ENCODE measurements around the gene ADRA2B. TPM values are rescaled to one million over a fixed set of nuclear protein-coding genes. Genes with fewer than 3 reads are reported as not detected.

The ADRA2B gene
- total RNA-seq, 2 donors from 2014 or later = 0.47 to 0.61 TPM

DNA sequence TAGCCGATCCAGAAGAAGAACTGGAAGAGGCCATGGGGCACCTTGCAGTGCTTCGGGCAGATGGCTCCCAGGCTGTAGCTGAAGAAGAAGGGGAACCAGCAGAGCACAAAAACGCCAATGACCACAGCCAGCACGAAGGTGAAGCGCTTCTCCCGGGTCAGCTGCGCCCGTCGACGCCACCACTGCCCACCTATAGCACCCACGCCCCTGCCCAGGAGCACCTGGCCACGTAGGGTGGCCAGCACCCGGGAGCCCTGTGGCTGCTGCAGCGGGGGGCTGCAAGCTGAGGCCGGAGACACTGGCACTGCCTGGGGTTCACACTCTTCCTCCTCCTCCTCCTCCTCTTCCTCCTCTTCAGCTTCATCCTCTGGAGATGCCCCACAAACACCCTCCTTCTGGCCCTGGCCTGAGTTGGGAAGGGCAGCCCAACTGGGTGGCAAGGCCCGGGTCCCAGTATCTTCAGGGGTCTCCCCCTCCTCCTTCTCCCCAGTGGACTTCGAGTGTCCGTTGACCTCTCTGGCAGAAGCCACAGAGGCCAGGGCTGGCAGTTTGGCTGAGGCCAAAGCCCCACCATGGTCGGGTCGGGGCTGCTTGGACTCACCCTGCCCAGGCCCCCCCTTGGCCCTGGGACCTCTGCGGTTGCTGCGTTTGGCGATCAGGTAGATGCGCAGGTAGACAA is 1.3 kb downstream of the ADRA2B start:
- Mint-ChIP-seq H3K27ac (no peak overlapping the region), H3K36me3 (peaks cover 4 to 5% of the 10 kb centered on the region in 2 donors), H3K9me3 (no peaks in the 10 kb centered on the region)
- no peak for DNase-seq (ENCODE audit: low spot score in 2 of 2)
- ATAC-seq = no peak

DNA sequence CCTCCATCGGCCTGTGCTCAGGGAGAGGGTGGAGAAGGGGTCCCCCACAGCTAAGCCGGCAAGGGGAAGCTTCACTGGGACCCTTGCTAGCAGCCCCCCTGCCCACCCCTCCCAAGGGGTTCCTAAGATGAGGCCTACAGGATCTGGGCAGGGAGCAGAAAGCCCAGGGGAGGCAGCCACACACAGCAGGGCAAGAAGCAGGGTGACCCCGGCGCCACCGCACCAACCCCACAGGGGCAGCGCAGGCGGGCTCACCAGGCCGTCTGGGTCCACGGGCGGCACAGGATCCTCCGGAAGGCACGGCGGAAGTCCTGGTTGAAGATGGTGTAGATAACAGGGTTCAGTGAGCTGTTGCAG is 1.8 kb downstream of the ADRA2B start:
- Mint-ChIP-seq H3K9me3 (no peaks in the 10 kb centered on the region), H3K36me3 (peaks cover 4 to 5% of the 10 kb centered on the region in 2 donors), H3K27ac (no peak overlapping the region)
- no peak for ATAC-seq
- no peak for DNase-seq (ENCODE audit: low spot score in 2 of 2)

DNA sequence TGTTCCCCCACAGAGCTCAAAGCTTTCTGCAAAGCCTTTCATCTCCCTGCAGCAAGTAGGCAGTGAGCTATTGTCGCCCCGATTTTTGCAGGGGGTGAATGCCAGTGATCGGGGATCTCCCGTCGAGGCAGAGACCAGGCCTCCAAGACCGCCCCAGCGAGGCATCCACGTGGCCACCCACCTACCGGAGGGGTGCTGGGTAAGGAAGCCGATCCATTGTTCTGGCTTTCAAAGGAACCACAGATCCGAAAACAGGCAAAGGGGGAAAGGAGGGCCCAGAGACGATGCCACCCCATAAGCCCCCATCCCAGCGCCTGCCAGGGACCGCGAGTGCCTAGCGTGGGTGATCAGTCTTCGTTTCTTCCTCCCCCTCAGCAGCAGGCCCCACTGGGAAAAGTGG is 2.4 kb downstream of the ADRA2B start:
- Mint-ChIP-seq H3K36me3 (peaks cover 4 to 5% of the 10 kb centered on the region in 2 donors), H3K27ac (no peak overlapping the region), H3K9me3 (no peaks in the 10 kb centered on the region)
- DNase-seq (ENCODE audit: low spot score in 2 of 2) = no peak
- ATAC-seq = no peak

DNA sequence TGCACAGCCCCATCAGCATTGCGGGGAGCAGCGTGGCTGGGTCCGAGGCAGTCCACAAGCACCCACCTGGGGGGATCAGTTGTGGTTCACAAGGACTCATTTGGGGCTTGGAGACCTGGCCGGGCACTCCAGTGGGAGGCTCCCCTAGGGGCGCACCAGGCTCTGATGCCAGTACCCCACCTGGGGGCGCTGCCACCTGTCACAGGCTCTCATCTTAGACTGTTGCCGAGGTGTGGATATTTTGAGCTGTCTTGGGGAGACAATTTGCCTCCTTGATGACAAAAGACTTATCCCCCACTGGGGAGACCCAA is 3.0 kb downstream of the ADRA2B start:
- no peak overlapping the region for H3K27ac Mint-ChIP-seq
- H3K36me3 Mint-ChIP-seq = peaks cover 4 to 5% of the 10 kb centered on the region in 2 donors
- no peaks in the 10 kb centered on the region for H3K9me3 Mint-ChIP-seq
- ATAC-seq (no peak), DNase-seq (ENCODE audit: low spot score in 2 of 2) (no peak)

DNA sequence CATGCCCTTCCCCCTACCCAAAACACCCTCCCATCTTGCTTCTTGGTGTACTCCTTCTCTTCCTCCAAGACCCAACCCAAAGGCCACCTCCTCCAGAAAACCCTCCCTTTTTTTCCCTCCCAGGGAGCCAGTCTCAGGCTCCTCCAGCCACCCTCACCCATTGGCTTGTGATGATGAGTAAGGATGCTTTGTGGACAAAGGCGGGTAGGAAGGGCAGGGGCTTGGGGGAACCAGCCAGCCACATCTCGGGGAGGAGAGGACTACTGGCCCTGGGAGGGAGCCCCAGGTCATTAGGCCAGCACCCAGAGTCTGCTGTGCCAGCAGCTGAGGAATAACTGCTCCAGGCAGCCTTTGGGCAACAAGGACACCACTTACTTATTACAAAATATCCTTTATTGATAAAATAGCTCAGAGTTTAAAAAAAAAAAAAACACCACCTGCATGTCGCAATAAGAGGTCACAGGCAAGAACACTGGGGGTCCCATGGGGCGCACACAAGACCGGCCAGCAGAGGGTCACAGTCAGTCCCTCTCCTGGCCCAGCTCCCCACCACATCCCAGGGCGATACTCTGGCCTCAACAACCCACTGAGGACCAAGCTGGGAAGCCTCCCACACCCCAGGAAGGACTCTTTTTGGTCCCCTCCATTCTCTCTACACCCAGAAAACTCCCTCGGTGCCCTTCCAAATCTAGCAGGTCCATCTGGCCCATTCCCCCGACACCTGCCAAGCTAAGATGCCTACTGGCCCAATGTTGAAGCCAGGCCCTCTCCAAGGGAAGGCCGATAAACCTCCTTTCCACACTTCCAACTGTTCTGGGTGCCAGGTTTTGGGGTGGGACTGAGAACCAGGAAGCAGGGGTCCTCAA is 3.6 kb downstream of the ADRA2B start:
- DNase-seq (ENCODE audit: low spot score in 2 of 2) (no peak), ATAC-seq (no peak)
- Mint-ChIP-seq H3K9me3 (no peaks in the 10 kb centered on the region), H3K27ac (no peak overlapping the region), H3K36me3 (peaks cover 4 to 5% of the 10 kb centered on the region in 2 donors)

DNA sequence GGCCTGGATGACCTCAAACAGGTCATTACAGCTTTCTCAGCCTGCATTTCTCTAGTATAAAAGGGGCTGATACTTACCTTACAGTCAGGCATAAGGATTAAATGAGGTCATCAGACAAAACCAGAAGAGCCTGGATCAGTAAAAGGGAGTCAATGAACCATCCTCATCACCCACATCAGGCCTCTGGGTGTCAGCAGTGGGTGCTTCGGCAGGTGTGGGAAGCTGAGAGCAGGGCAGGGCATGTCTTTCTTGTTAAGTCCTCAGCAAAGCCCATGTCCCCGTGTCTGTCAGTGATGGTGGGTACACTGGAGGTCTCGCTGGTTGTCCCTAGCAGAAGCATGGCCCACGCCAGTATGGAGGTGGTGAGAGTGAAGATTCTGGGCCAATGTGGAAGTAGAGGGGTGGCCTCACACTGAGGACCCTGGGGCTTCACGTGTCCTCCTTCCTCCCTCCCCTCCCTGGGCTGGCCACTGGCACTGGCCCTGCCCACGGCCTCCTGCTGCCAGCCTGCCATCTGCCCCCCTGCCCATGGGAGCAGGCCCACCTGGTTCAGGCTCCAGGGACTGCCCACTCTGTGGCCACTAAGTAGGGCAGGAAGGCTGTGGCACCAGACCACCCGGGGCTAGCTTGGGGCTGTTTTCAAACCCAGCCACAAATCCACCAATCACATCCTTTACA is 4.4 kb downstream of the ADRA2B start:
- Mint-ChIP-seq H3K9me3 (no peaks in the 10 kb centered on the region), H3K36me3 (peaks cover 4 to 5% of the 10 kb centered on the region in 2 donors), H3K27ac (no peak overlapping the region)
- DNase-seq (ENCODE audit: low spot score in 2 of 2) (no peak), ATAC-seq (no peak)

DNA sequence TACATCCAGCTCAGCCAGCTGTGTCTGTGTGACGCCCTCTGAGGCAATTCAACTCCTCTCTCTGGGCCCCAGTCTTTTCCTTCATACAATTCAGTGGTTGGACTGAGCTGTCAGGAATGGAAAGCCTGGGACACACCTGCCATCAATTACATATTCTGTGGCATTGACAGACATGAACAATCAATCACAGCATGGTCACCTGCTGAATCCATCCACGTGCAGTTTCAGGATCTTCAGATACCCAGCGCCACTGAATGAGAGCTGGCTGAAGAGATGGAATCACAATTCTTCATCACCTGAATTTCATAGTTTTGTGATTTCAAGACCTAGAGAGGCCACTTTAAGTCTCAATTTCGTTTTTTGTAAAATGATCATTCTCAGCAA is 5.1 kb downstream of the ADRA2B start:
- H3K27ac Mint-ChIP-seq = no peak overlapping the region
- DNase-seq (ENCODE audit: low spot score in 2 of 2) (no peak), ATAC-seq (no peak)
- H3K9me3 Mint-ChIP-seq = peaks cover 0 to 2% of the 10 kb centered on the region in 2 donors
- peaks cover 4 to 5% of the 10 kb centered on the region in 2 donors for H3K36me3 Mint-ChIP-seq

DNA sequence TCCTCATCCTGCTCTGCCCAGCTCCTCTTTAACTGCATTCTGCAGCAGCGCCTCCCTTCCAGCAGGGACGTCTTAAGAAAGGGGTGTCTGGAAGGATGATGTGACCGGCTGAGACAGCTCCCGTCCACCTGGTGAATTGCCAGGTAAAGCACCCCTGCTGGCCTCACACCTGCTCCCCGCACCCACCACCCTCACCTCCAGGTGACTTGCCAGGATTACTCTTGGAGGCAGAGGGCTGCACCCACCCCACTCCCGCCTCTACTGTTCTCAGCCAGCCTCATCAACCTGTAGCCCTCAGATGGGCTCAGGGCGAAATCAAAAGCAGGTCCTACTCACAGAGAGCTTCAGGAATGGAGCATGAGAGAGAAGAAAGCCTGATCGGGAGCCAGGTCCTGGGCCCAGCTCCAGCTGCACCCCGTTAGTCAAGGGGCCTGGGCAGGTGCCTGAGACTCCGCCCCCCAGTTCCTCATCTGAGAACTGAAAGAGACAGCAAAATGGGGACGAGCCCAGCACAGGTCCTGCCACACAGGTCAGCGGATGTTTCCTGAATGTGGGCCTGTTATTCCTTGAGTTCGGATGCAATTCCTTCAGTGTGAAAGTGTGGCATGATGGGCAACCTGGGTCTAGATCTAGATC is 5.6 kb downstream of the ADRA2B start:
- Mint-ChIP-seq H3K36me3 (peaks cover 4 to 5% of the 10 kb centered on the region in 2 donors), H3K27ac (no peak overlapping the region), H3K9me3 (peaks cover 0 to 7% of the 10 kb centered on the region in 2 donors)
- ATAC-seq (no peak), DNase-seq (ENCODE audit: low spot score in 2 of 2) (peak in 1 of 2 donors; percentile 31)

DNA sequence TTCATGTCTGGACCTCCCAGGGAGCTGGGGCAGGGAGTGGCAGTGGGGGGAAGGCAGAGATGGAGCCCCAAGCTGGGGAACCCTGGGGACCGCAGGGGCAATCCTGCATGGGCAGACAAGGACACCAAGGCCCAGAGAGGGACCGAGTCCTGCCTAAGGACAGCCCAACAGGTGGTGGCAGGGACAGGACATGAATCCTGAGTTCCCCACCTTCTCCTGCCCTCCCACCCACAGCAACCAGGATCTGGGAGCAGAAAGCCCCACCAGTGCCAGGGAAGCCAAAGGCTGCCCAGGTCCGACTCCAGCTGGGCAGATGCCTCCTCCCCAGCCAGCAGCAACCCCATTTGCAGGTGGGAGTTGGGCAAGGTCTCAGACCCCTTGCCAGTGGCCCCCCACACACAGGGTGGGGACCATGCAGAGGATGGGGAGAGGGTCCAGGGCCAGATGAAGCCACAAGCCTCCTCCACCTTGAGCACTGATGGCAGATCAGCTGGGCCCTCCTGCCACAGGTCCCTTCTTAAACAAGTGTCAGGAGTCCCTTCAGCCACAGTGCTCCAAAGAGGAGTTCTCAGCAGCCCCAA is 6.3 kb downstream of the ADRA2B start:
- H3K36me3 Mint-ChIP-seq = peaks cover 8% of the 10 kb centered on the region in 2 donors
- H3K27ac Mint-ChIP-seq = no peak overlapping the region
- peaks cover 7 to 14% of the 10 kb centered on the region in 2 donors for H3K9me3 Mint-ChIP-seq
- no peak for ATAC-seq
- no peak for DNase-seq (ENCODE audit: low spot score in 2 of 2)

DNA sequence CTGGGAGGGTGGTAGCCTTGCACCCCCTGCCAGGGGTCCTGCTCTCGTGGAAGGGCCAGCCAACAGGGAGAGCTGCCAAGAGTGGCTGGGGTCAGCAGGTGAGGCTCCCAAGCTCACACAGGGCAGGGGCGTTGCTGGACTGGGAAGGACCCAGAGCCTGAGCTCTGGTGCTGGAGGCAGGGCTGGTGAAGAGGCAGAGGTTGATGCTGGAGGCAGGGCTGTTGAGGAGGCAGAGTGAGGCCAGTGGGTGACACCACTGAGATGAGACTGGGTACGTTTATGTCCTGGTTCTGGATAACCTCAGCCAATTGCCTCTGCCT is 7.0 kb downstream of the ADRA2B start:
- Mint-ChIP-seq H3K27ac (peak overlapping the region in 1 of 2 donors; percentile 22), H3K9me3 (peaks cover 8 to 18% of the 10 kb centered on the region in 2 donors), H3K36me3 (peaks cover 9 to 11% of the 10 kb centered on the region in 2 donors)
- ATAC-seq (no peak), DNase-seq (ENCODE audit: low spot score in 2 of 2) (no peak)

DNA sequence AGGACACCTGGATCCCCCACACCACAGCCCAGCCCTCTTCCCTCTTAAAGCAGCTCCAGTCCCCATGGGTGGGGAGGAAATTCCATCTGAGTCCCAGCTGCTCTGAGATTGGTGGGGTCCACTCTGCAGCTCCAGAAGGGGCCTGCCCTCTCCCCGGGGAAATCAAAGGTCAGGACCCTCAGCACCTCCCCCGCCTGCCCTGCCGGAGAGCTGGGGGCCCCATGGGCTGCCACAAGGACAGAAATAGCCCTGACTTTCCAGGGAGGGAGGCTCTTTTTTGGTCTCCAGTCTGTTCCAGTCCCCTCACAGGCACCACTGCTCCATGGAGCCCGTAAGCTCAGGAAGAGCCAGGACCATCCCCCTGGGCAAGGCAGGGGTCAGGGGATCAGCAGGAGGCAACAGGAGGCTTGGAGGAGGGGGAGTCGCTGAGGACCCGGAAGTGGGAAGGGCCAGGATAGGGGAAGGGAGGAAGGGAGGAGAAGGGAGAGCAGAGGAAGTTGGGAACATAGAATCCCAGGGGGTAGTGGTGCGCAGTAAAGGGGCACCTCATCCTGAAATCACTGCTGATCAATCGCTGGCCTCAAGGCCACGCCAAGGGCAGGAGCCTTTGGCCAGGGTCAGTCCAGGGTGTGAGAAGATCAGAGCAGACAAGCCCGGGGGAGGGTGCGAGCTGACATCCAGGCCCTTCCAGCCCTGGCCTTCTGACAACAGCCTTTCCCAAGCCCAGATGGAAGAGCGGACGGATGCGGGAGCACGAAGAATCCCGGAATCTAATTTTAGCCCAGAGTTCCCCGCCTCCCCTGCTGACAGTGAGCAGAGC is 7.6 kb downstream of the ADRA2B start:
- ATAC-seq = no peak
- no peak for DNase-seq (ENCODE audit: low spot score in 2 of 2)
- Mint-ChIP-seq H3K27ac (peak overlapping the region in 1 of 2 donors; percentile 22), H3K36me3 (peaks cover 9 to 11% of the 10 kb centered on the region in 2 donors), H3K9me3 (peaks cover 8 to 18% of the 10 kb centered on the region in 2 donors)

DNA sequence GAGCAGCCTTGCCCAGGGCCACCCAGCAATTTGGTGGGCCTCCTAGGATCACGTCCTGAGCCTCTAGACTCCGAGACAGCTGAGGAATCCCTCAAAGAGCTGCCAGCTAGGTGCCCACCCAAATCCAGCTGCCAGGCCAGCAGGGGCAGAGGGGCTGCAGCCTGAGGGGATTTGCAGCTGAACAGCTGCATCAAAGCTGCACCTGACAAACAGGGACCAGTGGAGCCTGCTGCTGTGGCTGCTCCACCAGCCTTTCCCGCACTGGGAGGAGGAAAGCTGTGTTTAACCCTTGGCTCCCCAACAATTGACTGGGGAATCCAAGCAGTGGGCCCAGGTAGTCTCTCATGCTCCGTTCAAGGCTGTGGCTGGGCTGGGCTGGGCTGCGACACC is 8.2 kb downstream of the ADRA2B start:
- H3K27ac Mint-ChIP-seq = no peak overlapping the region
- DNase-seq (ENCODE audit: low spot score in 2 of 2) (no peak), ATAC-seq (no peak)

DNA sequence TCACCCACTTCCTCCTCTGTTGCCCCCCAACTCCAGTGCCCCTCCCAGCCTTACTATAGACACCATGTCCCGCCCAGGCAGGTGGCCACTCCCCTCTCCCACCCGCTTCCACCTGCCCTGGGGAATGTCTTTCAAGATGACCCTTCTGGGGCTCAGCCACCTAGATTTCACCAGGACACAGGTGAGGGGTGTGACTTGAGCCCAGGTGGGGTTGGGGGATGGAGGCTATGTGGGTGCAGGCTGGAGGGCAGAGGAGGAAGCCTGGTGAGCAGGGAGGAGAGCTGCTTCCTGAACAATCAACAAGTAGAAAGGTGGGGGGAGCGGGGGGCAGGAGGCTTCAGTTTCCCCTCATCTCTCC is 8.7 kb downstream of the ADRA2B start:
- DNase-seq (ENCODE audit: low spot score in 2 of 2) (no peak), ATAC-seq (no peak)
- H3K36me3 Mint-ChIP-seq = peaks cover 9 to 11% of the 10 kb centered on the region in 2 donors

More for the DNA sequence above, 8.2 kb downstream of the ADRA2B start:
- Mint-ChIP-seq H3K9me3 (peaks cover 8 to 18% of the 10 kb centered on the region in 2 donors), H3K36me3 (peaks cover 9 to 11% of the 10 kb centered on the region in 2 donors)

DNA sequence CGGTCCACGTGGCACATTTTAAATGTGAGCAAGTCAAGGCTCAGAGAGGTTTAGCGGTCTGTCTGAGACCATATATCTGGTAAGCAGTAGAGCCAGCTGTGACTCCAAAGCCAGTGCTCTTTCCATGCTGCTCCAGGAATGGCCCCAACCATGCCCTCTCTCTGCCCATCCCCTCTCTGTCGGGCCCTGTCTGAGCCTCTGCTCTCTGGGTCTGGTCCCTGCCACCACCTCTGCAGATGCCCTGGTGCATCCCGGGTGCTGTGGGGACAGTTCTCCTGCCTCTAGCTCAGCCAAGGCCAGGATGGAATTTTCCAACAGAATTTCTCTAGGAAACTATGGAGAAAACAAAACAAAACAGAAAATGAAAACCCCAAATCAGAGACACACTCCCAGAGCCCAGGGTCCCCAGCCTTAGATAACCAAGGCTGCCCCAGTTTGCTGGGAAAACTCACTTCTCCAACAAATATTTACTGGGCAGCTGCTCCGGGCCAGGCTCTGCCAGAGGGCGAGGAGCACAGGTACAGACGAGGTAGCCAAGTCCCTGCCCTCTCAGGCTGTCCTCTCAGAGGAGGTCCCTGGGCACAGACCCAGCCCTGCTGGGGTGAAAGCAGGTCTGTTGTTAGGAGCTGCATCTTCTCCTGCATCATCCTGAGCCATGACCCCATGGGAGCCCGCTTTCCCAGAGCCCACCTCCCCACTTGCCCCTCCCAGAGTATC is 9.2 kb downstream of the ADRA2B start:
- Mint-ChIP-seq H3K36me3 (peaks cover 9 to 11% of the 10 kb centered on the region in 2 donors), H3K9me3 (peaks cover 8 to 18% of the 10 kb centered on the region in 2 donors), H3K27ac (no peak overlapping the region)
- ATAC-seq (no peak), DNase-seq (ENCODE audit: low spot score in 2 of 2) (no peak)

More for the DNA sequence above, 8.7 kb downstream of the ADRA2B start:
- no peak overlapping the region for H3K27ac Mint-ChIP-seq
- peaks cover 8 to 18% of the 10 kb centered on the region in 2 donors for H3K9me3 Mint-ChIP-seq

DNA sequence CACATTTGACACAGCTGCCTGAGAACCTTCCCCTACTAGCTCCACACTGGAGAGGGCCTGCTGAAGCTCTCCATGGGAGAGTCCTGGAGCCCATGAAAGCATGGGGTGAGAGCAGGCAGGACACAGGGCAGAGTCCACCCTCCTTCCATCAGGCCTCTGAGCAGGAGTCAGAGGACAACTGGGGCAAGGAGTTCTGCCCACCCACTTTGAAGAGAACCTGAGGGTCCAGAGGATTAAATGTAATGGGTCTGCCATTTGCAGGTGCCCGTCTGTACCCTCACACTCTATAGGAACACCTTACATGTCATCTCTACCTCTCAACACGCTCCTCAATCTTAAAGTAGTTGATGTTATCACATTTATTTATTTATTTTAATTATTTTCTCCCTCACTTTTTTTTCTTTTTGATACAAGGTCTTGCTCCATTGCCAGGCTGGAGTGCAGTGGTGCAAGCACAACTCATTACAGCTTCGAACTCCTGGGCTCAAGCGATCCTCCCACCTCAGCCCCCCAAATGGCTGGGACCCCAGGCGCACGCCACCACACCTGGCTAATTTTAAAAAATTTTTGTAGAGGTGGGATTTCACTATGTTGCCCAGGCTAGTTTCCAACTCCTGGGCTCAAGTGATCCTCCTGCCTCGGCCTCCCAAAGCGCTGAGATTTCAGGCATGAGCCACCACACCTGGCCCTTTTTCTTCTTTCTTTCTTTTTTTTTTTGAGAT is 10.2 kb downstream of the ADRA2B start:
- Mint-ChIP-seq H3K36me3 (peaks cover 9 to 11% of the 10 kb centered on the region in 2 donors), H3K9me3 (peaks cover 8 to 18% of the 10 kb centered on the region in 2 donors), H3K27ac (no peak overlapping the region)
- DNase-seq (ENCODE audit: low spot score in 2 of 2) (peak in 1 of 2 donors; percentile 38), ATAC-seq (no peak)
